ENCODE results near the gene RND1.

RND1 gene

GRCh38 chr12:48810903-48811431 lies 54.7 kb downstream of the RND1 start:
- no peak for DNase-seq

GRCh38 chr12:48807981-48808380 lies 57.7 kb downstream of the RND1 start:
- DNase-seq: no peak
